ENCODE measurements around the gene RALGDS. TPM values are rescaled to one million over a fixed set of nuclear protein-coding genes. Genes with fewer than 3 reads are reported as not detected.

The RALGDS gene
- total and polyA plus RNA-seq, 2 of the 4 experiments (the other 2 are of a cell fraction): 13.1 to 36.9 TPM

DNA sequence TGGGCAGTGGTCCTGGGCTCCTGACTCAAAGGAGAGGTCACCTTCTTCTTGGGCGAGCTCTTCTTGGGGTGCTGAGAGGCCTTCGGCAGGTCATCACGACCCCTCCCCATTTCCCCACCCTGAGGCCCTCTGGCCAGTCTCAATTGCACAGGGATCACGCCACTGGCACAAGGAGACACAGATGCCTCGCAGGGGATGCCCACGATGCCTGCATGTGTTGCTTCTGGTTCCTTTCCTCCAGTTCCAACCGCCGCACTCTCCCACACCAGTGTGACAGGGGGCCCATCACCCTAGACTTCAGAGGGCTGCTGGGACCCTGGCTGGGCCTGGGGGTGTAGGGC, 57.9 kb downstream of the RALGDS start:
- H3K27ac ChIP-seq (ENCODE audit: insufficient read depth, low read length): no peak overlapping the region
- no peak for DNase-seq
- H2AK5ac ChIP-seq (ENCODE audit: low read depth, low read length): no peak overlapping the region
- H2BK5ac ChIP-seq (ENCODE audit: low read depth, low read length, poor library complexity, severe bottlenecking): no peak overlapping the region
- no peak overlapping the region for H3K4me2 ChIP-seq (ENCODE audit: low read depth, low read length)
- no peak overlapping the region for H2BK20ac ChIP-seq (ENCODE audit: low read depth, low read length)
- peaks cover 2% of the 10 kb centered on the region; the same call in 1 of the 2 replicates for H3K36me3 ChIP-seq (ENCODE audit: control insufficient read depth, insufficient read depth, low read length)
- no peak overlapping the region for H4K91ac ChIP-seq (ENCODE audit: insufficient read depth, low read depth, low read length)
- H3K9ac ChIP-seq (ENCODE audit: low read depth, low read length): no peak overlapping the region
- no peak overlapping the region for H3K4ac ChIP-seq (ENCODE audit: low read depth, low read length)
- H2AK9ac ChIP-seq (replicated peaks; ENCODE audit: low read depth, low read length, poor library complexity): no peak overlapping the region
- no peak overlapping the region for H3K23ac ChIP-seq (ENCODE audit: low read depth, low read length)
- H4K8ac ChIP-seq (ENCODE audit: low read depth in 2 of 2, low read length in 2 of 2): no peak overlapping the region
- ChIA-PET POLR2A (ENCODE audit: unreplicated experiment) (no interaction called here), CTCF (no interaction called here)
- intact Hi-C loops (cut with micrococcal nuclease): no loop called here
- H3K79me1 ChIP-seq (ENCODE audit: low read depth in 1 of 2, low read length in 2 of 2): no peaks in the 10 kb centered on the region
- WGBS, 2 experiments (ENCODE audit: extremely low coverage in 2 of 2, insufficient read length in 1 of 2): 93% methylated on average over 5 of the region's 8 CpGs; no CpG with 5 or more reads in 1 of the 2 experiments
- H3K14ac ChIP-seq (replicated peaks; ENCODE audit: low read depth, low read length): no peak overlapping the region
- 0 out of 2 replicates have a peak, but pooled peaks cover 3% of the 10 kb centered on the region for H3K9me1 ChIP-seq (ENCODE audit: insufficient read depth, low read length)
- H3K56ac ChIP-seq (ENCODE audit: extremely low read depth, insufficient read depth, low read length): no peak overlapping the region
- H2AFZ ChIP-seq (replicated peaks; ENCODE audit: low read length, poor library complexity): no peak overlapping the region
- H3K4me3 ChIP-seq (ENCODE audit: insufficient read depth, low read depth, low read length): no peak overlapping the region
- no peaks in the 10 kb centered on the region; the same call in 1 of the 2 replicates for H4K20me1 ChIP-seq (ENCODE audit: insufficient read depth, low read length)
- no peak overlapping the region for H2BK120ac ChIP-seq (ENCODE audit: low read depth, low read length)
- peaks cover 3% of the 10 kb centered on the region; the same call in 1 of the 2 replicates for H3K4me1 ChIP-seq (ENCODE audit: control insufficient read depth, insufficient read depth, low read length)
- no peak overlapping the region for H3K18ac ChIP-seq (ENCODE audit: low read depth, low read length)
- in situ Hi-C loops (cut with MboI; ENCODE audit: low sequenced_read_pairs): no loop called here
- H3K27me3 ChIP-seq (ENCODE audit: control insufficient read depth, insufficient read depth, low read length): no peaks in the 10 kb centered on the region
- H2BK15ac ChIP-seq (ENCODE audit: low read depth, low read length): no peak overlapping the region
- H3K9me3 ChIP-seq (ENCODE audit: control insufficient read depth, insufficient read depth, low read length): no peaks in the 10 kb centered on the region
- no TSS peak for BruUV-seq (replicated peaks)
- no peak for ATAC-seq (ENCODE audit: low read depth)
- dilution Hi-C loops (cut with HindIII; ENCODE audit: low sequenced_read_pairs, unreplicated experiment): no loop called here
- TF ChIP-seq, protein P1, sequence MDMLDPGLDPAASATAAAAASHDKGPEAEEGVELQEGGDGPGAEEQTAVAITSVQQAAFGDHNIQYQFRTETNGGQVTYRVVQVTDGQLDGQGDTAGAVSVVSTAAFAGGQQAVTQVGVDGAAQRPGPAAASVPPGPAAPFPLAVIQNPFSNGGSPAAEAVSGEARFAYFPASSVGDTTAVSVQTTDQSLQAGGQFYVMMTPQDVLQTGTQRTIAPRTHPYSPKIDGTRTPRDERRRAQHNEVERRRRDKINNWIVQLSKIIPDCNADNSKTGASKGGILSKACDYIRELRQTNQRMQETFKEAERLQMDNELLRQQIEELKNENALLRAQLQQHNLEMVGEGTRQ (IDR thresholded peaks at IDR 0.05; ENCODE audit: low read depth, low read length): no peak
- TF ChIP-seq POLR2A (IDR thresholded peaks at IDR 0.05; ENCODE audit: low read depth, low read length) (no peak), RFX5 (IDR thresholded peaks at IDR 0.05; ENCODE audit: low read depth, low read length) (no peak), CHD1 (IDR thresholded peaks at IDR 0.05; ENCODE audit: low read depth, low read length) (no peak), NFE2L2 (IDR thresholded peaks at IDR 0.05; ENCODE audit: low read depth, low read length) (no peak), FOS (IDR thresholded peaks at IDR 0.05; ENCODE audit: low read depth, low read length) (no peak), CEBPB (IDR thresholded peaks at IDR 0.05; ENCODE audit: low read depth, low read length) (no peak), BHLHE40 (IDR thresholded peaks at IDR 0.05; ENCODE audit: low read depth, low read length) (no peak), RCOR1 (IDR thresholded peaks at IDR 0.05; ENCODE audit: insufficient replicate concordance, low read length) (no peak), MAZ (IDR thresholded peaks at IDR 0.05; ENCODE audit: borderline replicate concordance, low read depth, low read length) (no peak), MAFK (IDR thresholded peaks at IDR 0.05; ENCODE audit: low read depth, low read length) (no peak)
- TF ChIP-seq, protein P2, sequence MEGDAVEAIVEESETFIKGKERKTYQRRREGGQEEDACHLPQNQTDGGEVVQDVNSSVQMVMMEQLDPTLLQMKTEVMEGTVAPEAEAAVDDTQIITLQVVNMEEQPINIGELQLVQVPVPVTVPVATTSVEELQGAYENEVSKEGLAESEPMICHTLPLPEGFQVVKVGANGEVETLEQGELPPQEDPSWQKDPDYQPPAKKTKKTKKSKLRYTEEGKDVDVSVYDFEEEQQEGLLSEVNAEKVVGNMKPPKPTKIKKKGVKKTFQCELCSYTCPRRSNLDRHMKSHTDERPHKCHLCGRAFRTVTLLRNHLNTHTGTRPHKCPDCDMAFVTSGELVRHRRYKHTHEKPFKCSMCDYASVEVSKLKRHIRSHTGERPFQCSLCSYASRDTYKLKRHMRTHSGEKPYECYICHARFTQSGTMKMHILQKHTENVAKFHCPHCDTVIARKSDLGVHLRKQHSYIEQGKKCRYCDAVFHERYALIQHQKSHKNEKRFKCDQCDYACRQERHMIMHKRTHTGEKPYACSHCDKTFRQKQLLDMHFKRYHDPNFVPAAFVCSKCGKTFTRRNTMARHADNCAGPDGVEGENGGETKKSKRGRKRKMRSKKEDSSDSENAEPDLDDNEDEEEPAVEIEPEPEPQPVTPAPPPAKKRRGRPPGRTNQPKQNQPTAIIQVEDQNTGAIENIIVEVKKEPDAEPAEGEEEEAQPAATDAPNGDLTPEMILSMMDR (conservative IDR thresholded peaks at IDR 0.05; ENCODE audit: low read depth, low read length): no peak
- no peak overlapping the region for H4K5ac ChIP-seq (ENCODE audit: low read depth, low read length)

All from IMR-90 (cell line).